CD4-positive, CD25-positive, alpha-beta regulatory T cell (primary cell): ENCODE measurements around the gene RNASE13. TPM values are rescaled to one million over a fixed set of nuclear protein-coding genes. Genes with fewer than 3 reads are reported as not detected.
A peak's percentile ranks its signal among the peaks of the same experiment; 100 is the strongest.

Experiments used
- ATAC-seq, 2 donors: fragments of 150-1000 bp; cut with Tn5 transposase; one replicate each; pipeline ENCODE4 v1.10.0; 2021; ENCODE audit warnings: low read depth in 2 of 2, moderate number of reproducible peaks in 2 of 2, moderate library complexity in 1 of 2
- DNase-seq, 3 donors: peaks; one replicate each; pipeline versions ENCODE4 v3.0.0 to v3.0.0-alpha.2; 2012 to 2022; ENCODE audit warnings: mixed read lengths in 1 of 3
- H3K27ac ChIP-seq: one replicate; pipeline ENCODE4 v1.7.0; 2013; ENCODE audit warnings: mild to moderate bottlenecking, low read length; ENCODE audit not compliant: insufficient read depth, poor library complexity, severe bottlenecking
- H3K27me3 ChIP-seq: one replicate; pipeline ENCODE4 v1.7.0; 2013; ENCODE audit warnings: low read length; ENCODE audit not compliant: control insufficient read depth, insufficient read depth
- H3K36me3 ChIP-seq: one replicate; pipeline ENCODE4 v1.7.0; 2013; ENCODE audit warnings: mild to moderate bottlenecking, low read length, moderate library complexity; ENCODE audit not compliant: control insufficient read depth, insufficient read depth
- H3K4me1 ChIP-seq: 2 replicates; pipeline ENCODE4 v1.7.0; 2013; ENCODE audit warnings: mild to moderate bottlenecking, low read length; ENCODE audit not compliant: insufficient read depth, control insufficient read depth, poor library complexity, severe bottlenecking
- H3K4me3 ChIP-seq: one replicate; pipeline ENCODE4 v1.7.0; 2013; ENCODE audit warnings: low read depth, mild to moderate bottlenecking, low read length, moderate library complexity
- H3K9me3 ChIP-seq, 2 experiments: 1 replicate in 1 of 2; 2 replicates in 1 of 2; pipeline ENCODE4 v1.7.0; 2013; ENCODE audit warnings: low read length in 2 of 2, mild to moderate bottlenecking in 1 of 2, moderate library complexity in 1 of 2; ENCODE audit not compliant: control insufficient read depth in 2 of 2
- H3K27ac Mint-ChIP-seq, 3 donors: one replicate each; pipeline ENCODE4 v1.8.0; 2020 to 2022; ENCODE audit warnings: mild to moderate bottlenecking in 3 of 3, mixed read lengths in 3 of 3, moderate library complexity in 2 of 3
- H3K27me3 Mint-ChIP-seq: one replicate; pipeline ENCODE4 v1.8.0; 2022; ENCODE audit warnings: mild to moderate bottlenecking, mixed read lengths
- H3K36me3 Mint-ChIP-seq: one replicate; pipeline ENCODE4 v1.8.0; 2020; ENCODE audit warnings: mixed read lengths
- H3K4me1 Mint-ChIP-seq, 4 donors: one replicate each; pipeline ENCODE4 v1.8.0; 2020 to 2022; ENCODE audit warnings: mixed read lengths in 4 of 4, mild to moderate bottlenecking in 1 of 4
- H3K4me3 Mint-ChIP-seq, 4 donors: one replicate each; pipeline ENCODE4 v1.8.0; 2020 to 2022; ENCODE audit warnings: mild to moderate bottlenecking in 4 of 4, mixed read lengths in 4 of 4, moderate library complexity in 3 of 4
- H3K9me3 Mint-ChIP-seq, 7 donors: one replicate each; pipeline ENCODE4 v1.8.0; 2020 to 2022; ENCODE audit warnings: mixed read lengths in 7 of 7, mild to moderate bottlenecking in 3 of 7, moderate library complexity in 2 of 7
- polyA plus RNA-seq, 4 donors: library from polyadenylated mRNA; unstranded; fragments of 300-500 nt; fragmentation: Illumina TruSeq; gene quantifications; one replicate each; pipeline ENCODE4 v1.2.3, GENCODE V29; 2021
- total RNA-seq: library from RNA; stranded (reverse); gene quantifications from one replicate; pipeline ENCODE4 v1.2.3, GENCODE V29; 2022

RNASE13 gene, protein sequence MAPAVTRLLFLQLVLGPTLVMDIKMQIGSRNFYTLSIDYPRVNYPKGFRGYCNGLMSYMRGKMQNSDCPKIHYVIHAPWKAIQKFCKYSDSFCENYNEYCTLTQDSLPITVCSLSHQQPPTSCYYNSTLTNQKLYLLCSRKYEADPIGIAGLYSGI
- total RNA-seq (not detected), polyA plus RNA-seq (not detected)

- ATAC-seq (no peak), DNase-seq (no peak)
- Mint-ChIP-seq H3K27me3 (peaks cover 22% of the 10 kb centered on the region), H3K4me1 (no peaks in the 10 kb centered on the region), H3K4me3 (no peak within 1 kb of the TSS), H3K36me3 (no peaks in the 10 kb centered on the region), H3K27ac (no peak within 1 kb of the TSS), H3K9me3 (peaks cover 0 to 1% (median 0%) of the 10 kb centered on the region in 7 donors)
- Histone ChIP-seq H3K27ac (no peak within 1 kb of the TSS), H3K36me3 (no peaks in the 10 kb centered on the region), H3K4me3 (no peak within 1 kb of the TSS), H3K27me3 (peaks cover 3% of the 10 kb centered on the region), H3K4me1 (no peaks in the 10 kb centered on the region), H3K9me3 (no peaks in the 10 kb centered on the region)
Measured at GRCh38 chr14:21034707-21035106, at the start of gene RNASE13. TSS of gene RNASE13 (minus strand) at chr14:21034807. CDS start at chr14:21034288, 519 bp downstream.

- DNase-seq (no peak), ATAC-seq (no peak)
- no peak overlapping the region for H3K4me3 Mint-ChIP-seq
- Histone ChIP-seq H3K4me3 (no peak overlapping the region), H3K36me3 (no peaks in the 10 kb centered on the region), H3K27ac (no peak overlapping the region), H3K4me1 (peaks cover 18% of the 10 kb centered on the region), H3K27me3 (no peaks in the 10 kb centered on the region), H3K9me3 (no peaks in the 10 kb centered on the region)
- no peaks in the 10 kb centered on the region for H3K27me3 Mint-ChIP-seq
- H3K36me3 Mint-ChIP-seq, result no peaks in the 10 kb centered on the region
- no peaks in the 10 kb centered on the region for H3K9me3 Mint-ChIP-seq
- peaks cover 6 to 23% (median 19%) of the 10 kb centered on the region in 4 donors for H3K4me1 Mint-ChIP-seq
- H3K27ac Mint-ChIP-seq, result peak overlapping the region in 1 of 3 donors; percentile 35
Measured at GRCh38 chr14:21084396-21084795, 49.8 kb upstream of the RNASE13 start.

DNA sequence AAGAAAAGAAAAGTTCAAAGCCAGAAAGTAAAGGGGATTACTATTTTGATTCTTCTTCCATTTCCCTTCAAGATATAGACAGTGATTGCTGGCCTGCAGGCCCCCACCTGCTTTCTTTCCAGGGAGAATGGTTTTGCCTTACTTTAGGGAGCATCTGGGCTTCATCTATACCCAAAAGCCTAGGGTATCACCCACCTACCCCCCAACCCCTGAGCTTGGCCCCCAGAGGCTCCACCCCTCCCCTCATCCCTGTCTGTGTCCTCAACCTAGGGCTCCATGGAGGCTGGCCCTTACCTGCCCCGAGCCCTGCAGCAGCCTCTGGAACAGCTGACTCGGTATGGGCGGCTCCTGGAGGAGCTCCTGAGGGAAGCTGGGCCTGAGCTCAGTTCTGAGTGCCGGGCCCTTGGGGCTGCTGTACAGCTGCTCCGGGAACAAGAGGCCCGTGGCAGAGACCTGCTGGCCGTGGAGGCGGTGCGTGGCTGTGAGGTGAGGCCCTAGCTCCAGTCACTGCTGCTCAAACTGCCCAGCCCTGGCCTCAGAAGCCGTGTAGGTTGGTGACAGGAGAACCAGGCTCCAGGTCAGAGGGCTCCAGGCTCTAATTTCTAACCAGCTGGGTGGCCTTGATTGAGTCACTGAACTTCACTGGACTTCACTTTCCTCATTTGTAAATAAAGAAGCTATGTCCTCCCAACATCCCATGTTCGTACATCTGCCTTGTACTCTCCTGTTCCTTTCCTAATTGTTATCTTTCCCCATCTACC is 49.1 kb upstream of the RNASE13 start:
- peak overlapping the region in 2 of 3 donors; percentile 35 to 79 for H3K27ac Mint-ChIP-seq
- Histone ChIP-seq H3K27ac (no peak overlapping the region), H3K4me3 (no peak overlapping the region), H3K4me1 (peaks cover 18% of the 10 kb centered on the region), H3K27me3 (no peaks in the 10 kb centered on the region), H3K9me3 (no peaks in the 10 kb centered on the region), H3K36me3 (no peaks in the 10 kb centered on the region)
- H3K9me3 Mint-ChIP-seq, result no peaks in the 10 kb centered on the region
- no peaks in the 10 kb centered on the region for H3K27me3 Mint-ChIP-seq
- no peak for DNase-seq
- H3K4me3 Mint-ChIP-seq, result no peak overlapping the region
- no peak for ATAC-seq
- H3K36me3 Mint-ChIP-seq, result no peaks in the 10 kb centered on the region
- peaks cover 6 to 17% (median 15%) of the 10 kb centered on the region in 4 donors for H3K4me1 Mint-ChIP-seq

GRCh38 chr14:21081521-21082142 is 47.0 kb upstream of the RNASE13 start:
- DNase-seq, result no peak
- no peaks in the 10 kb centered on the region for H3K27me3 ChIP-seq
- H3K4me3 ChIP-seq, result no peak overlapping the region
- H3K9me3 ChIP-seq, result no peaks in the 10 kb centered on the region
- no peak overlapping the region for H3K27ac ChIP-seq
- H3K36me3 ChIP-seq, result no peaks in the 10 kb centered on the region
- H3K4me1 ChIP-seq, result peaks cover under 1% of the 10 kb centered on the region
- H3K4me3 Mint-ChIP-seq, result no peak overlapping the region
- no peaks in the 10 kb centered on the region for H3K9me3 Mint-ChIP-seq
- H3K27me3 Mint-ChIP-seq, result peaks cover 4% of the 10 kb centered on the region
- no peaks in the 10 kb centered on the region for H3K36me3 Mint-ChIP-seq
- H3K27ac Mint-ChIP-seq, result no peak overlapping the region
- H3K4me1 Mint-ChIP-seq, result peaks cover 0 to 7% (median 4%) of the 10 kb centered on the region in 4 donors
- ATAC-seq, result no peak

GRCh38 chr14:21078726-21079125 is 44.1 kb upstream of the RNASE13 start:
- Mint-ChIP-seq H3K27ac (no peak overlapping the region), H3K27me3 (peaks cover 7% of the 10 kb centered on the region)

DNA sequence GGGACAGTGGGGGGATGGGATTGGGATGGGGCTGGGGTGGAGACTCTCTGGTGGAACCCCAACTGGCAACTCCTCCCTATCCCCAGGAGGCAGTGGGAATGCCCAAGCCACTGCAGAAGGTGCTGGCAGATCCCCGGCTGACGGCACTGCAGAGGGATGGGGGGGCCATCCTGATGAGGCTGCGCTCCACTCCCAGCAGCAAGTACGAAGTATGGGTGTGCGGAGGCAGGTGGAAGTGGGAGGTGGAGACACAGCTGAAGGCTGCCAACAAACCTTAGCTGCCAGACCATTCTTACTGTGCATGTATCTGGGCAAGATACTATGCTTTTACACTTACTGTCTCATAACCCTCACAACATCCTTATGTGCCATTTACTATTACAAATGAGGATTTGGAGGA is 43.7 kb upstream of the RNASE13 start:
- Mint-ChIP-seq H3K36me3 (peaks cover 2% of the 10 kb centered on the region), H3K27me3 (peaks cover 12% of the 10 kb centered on the region), H3K9me3 (peaks cover 0 to under 1% (median 0%) of the 10 kb centered on the region in 7 donors), H3K4me3 (no peak overlapping the region), H3K4me1 (no peaks in the 10 kb centered on the region), H3K27ac (no peak overlapping the region)
- no peak overlapping the region for H3K27ac ChIP-seq
- DNase-seq (no peak), ATAC-seq (no peak)
- H3K4me1 ChIP-seq, result no peaks in the 10 kb centered on the region
- H3K36me3 ChIP-seq, result no peaks in the 10 kb centered on the region
- no peak overlapping the region for H3K4me3 ChIP-seq
- no peaks in the 10 kb centered on the region for H3K9me3 ChIP-seq
- peaks cover 3% of the 10 kb centered on the region for H3K27me3 ChIP-seq

More at GRCh38 chr14:21078726-21079125, 44.1 kb upstream of the RNASE13 start:
- Mint-ChIP-seq H3K36me3 (no peaks in the 10 kb centered on the region), H3K4me3 (no peak overlapping the region), H3K9me3 (no peaks in the 10 kb centered on the region), H3K4me1 (no peaks in the 10 kb centered on the region)
- no peak for DNase-seq
- no peaks in the 10 kb centered on the region for H3K9me3 ChIP-seq
- no peaks in the 10 kb centered on the region for H3K36me3 ChIP-seq
- no peaks in the 10 kb centered on the region for H3K27me3 ChIP-seq
- H3K4me3 ChIP-seq, result no peak overlapping the region
- no peak for ATAC-seq
- no peak overlapping the region for H3K27ac ChIP-seq
- no peaks in the 10 kb centered on the region for H3K4me1 ChIP-seq

DNA sequence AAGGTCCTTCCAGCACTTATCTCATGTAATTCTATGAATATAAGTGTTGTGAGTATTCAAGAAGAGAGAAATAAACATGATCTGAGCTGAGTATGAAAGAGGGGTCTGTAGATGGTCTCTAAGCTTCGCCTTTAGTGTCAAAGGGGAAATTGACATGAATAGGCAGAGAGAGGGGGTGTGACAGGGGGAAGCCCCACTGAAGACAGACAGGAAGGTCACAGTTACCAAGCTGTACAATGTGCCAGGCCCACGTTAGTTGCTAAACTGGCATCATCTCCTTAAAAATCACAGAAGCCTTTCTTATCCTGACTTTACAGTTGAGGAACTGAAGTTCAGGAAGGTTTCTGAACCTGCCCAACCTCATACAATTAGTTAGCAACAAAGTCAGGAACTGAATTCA is 43.1 kb upstream of the RNASE13 start:
- H3K4me3 Mint-ChIP-seq, result no peak overlapping the region
- H3K36me3 ChIP-seq, result no peaks in the 10 kb centered on the region
- H3K4me1 Mint-ChIP-seq, result no peaks in the 10 kb centered on the region
- DNase-seq, result no peak
- no peak overlapping the region for H3K27ac Mint-ChIP-seq
- no peaks in the 10 kb centered on the region for H3K9me3 ChIP-seq
- H3K27ac ChIP-seq, result no peak overlapping the region
- H3K27me3 ChIP-seq, result peaks cover 6% of the 10 kb centered on the region
- H3K9me3 Mint-ChIP-seq, result peaks cover 0 to 3% (median 0%) of the 10 kb centered on the region in 7 donors
- H3K27me3 Mint-ChIP-seq, result peaks cover 15% of the 10 kb centered on the region
- H3K36me3 Mint-ChIP-seq, result peaks cover 4% of the 10 kb centered on the region
- H3K4me3 ChIP-seq, result no peak overlapping the region
- ATAC-seq, result no peak
- no peaks in the 10 kb centered on the region for H3K4me1 ChIP-seq
